ENCODE measurements around the gene PPFIA1. TPM values are rescaled to one million over a fixed set of nuclear protein-coding genes. Genes with fewer than 3 reads are reported as not detected.

The PPFIA1 gene
- total RNA-seq, 5 donors from 2014 or later (not counting 1 experiment from before 2014, with no cell fraction given), result 41.0 to 50.7 (median 49.6) TPM

- H3K4me1 Mint-ChIP-seq, result no peaks in the 10 kb centered on the region
- no peaks in the 10 kb centered on the region for H3K36me3 Mint-ChIP-seq
- Histone ChIP-seq H3K36me3 (ENCODE audit: control insufficient read depth in 2 of 2, extremely low read depth in 1 of 2, insufficient read depth in 1 of 2, low read length in 1 of 2) (no peaks in the 10 kb centered on the region), H3K4me3 (ENCODE audit: control insufficient read depth in 1 of 2, extremely low read depth in 1 of 2, low read length in 1 of 2) (no peak overlapping the region), H3K9me3 (no peaks in the 10 kb centered on the region), H3K27me3 (replicated peaks in 1 of 2; ENCODE audit: control insufficient read depth in 2 of 2, extremely low read depth in 1 of 2, insufficient read depth in 2 of 2, low read length in 1 of 2) (peaks cover 0 to 10% of the 10 kb centered on the region in 2 experiments), H3K4me1 (ENCODE audit: control insufficient read depth in 1 of 2, extremely low read depth in 1 of 2, insufficient read depth in 2 of 2, low read length in 2 of 2) (no peaks in the 10 kb centered on the region), H3K27ac (ENCODE audit: low read length) (no peak overlapping the region)
- DNase-seq (no peak), ATAC-seq (replicated peaks in 1 of 4) (no peak)
- H3K9me3 Mint-ChIP-seq, result no peaks in the 10 kb centered on the region
- no peak overlapping the region for H3K4me3 Mint-ChIP-seq
- CTCF ChIA-PET, result no interaction called here
- peaks cover 0 to 4% of the 10 kb centered on the region in 2 donors for H3K27me3 Mint-ChIP-seq
- 93% methylated on average over 4 of the region's 8 CpGs for WGBS (ENCODE audit: insufficient coverage)
- H3K27ac Mint-ChIP-seq, result no peak overlapping the region
- POLR2A ChIA-PET, result no interaction called here
Observed at GRCh38 chr11:70230151-70230839, 40.2 kb upstream of the PPFIA1 start.

- no peaks in the 10 kb centered on the region for H3K9me3 Mint-ChIP-seq
- Histone ChIP-seq H3K36me3 (ENCODE audit: control insufficient read depth in 2 of 2, extremely low read depth in 1 of 2, insufficient read depth in 1 of 2, low read length in 1 of 2) (no peaks in the 10 kb centered on the region), H3K4me1 (ENCODE audit: control insufficient read depth in 1 of 2, extremely low read depth in 1 of 2, insufficient read depth in 2 of 2, low read length in 2 of 2) (no peaks in the 10 kb centered on the region), H3K4me3 (ENCODE audit: control insufficient read depth in 1 of 2, extremely low read depth in 1 of 2, low read length in 1 of 2) (no peak overlapping the region), H3K9me3 (no peaks in the 10 kb centered on the region), H3K27ac (ENCODE audit: low read length) (no peak overlapping the region), H3K27me3 (replicated peaks in 1 of 2; ENCODE audit: control insufficient read depth in 2 of 2, extremely low read depth in 1 of 2, insufficient read depth in 2 of 2, low read length in 1 of 2) (peaks cover 0 to 10% of the 10 kb centered on the region in 2 experiments)
- ChIA-PET CTCF (no interaction called here), POLR2A (no interaction called here)
- H3K4me1 Mint-ChIP-seq, result no peaks in the 10 kb centered on the region
- 80% methylated on average over 18 of the region's 22 CpGs for WGBS (ENCODE audit: insufficient coverage)
- no peak for DNase-seq
- peaks cover 0 to 4% of the 10 kb centered on the region in 2 donors for H3K27me3 Mint-ChIP-seq
- ATAC-seq (replicated peaks in 1 of 4), result no peak
- H3K27ac Mint-ChIP-seq, result no peak overlapping the region
- H3K36me3 Mint-ChIP-seq, result no peaks in the 10 kb centered on the region
- no peak overlapping the region for H3K4me3 Mint-ChIP-seq
Observed at GRCh38 chr11:70230840-70231710, 39.4 kb upstream of the PPFIA1 start.

DNA sequence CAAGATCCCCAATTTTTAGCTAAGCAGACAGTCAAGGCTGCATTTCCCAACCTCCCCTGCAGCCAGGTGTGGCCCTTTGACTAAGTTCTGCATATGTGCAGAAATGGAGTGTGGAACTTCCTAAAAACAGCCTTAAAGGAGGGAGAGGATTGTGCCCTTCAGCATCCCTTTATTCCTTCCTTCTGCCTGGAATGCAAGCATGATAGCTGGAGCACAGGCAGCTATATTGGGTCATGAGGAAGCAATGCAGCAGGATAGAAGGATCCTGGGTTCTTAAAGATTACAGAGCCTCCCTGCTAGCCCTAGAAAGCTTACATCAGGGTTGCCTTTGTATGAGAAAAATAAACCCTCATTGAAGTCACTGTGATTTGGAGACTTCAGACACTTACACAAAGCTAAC, 37.5 kb upstream of the PPFIA1 start:
- Mint-ChIP-seq H3K36me3 (no peaks in the 10 kb centered on the region), H3K9me3 (no peaks in the 10 kb centered on the region), H3K4me3 (no peak overlapping the region), H3K4me1 (no peaks in the 10 kb centered on the region), H3K27ac (no peak overlapping the region), H3K27me3 (peaks cover 3 to 6% of the 10 kb centered on the region in 2 donors)
- Histone ChIP-seq H3K36me3 (ENCODE audit: control insufficient read depth in 2 of 2, extremely low read depth in 1 of 2, insufficient read depth in 1 of 2, low read length in 1 of 2) (no peaks in the 10 kb centered on the region), H3K4me1 (ENCODE audit: control insufficient read depth in 1 of 2, extremely low read depth in 1 of 2, insufficient read depth in 2 of 2, low read length in 2 of 2) (no peaks in the 10 kb centered on the region), H3K4me3 (ENCODE audit: control insufficient read depth in 1 of 2, extremely low read depth in 1 of 2, low read length in 1 of 2) (no peak overlapping the region), H3K9me3 (no peaks in the 10 kb centered on the region), H3K27me3 (replicated peaks in 1 of 2; ENCODE audit: control insufficient read depth in 2 of 2, extremely low read depth in 1 of 2, insufficient read depth in 2 of 2, low read length in 1 of 2) (peaks cover 0 to 5% of the 10 kb centered on the region in 2 experiments), H3K27ac (ENCODE audit: low read length) (no peak overlapping the region)
- POLR2A ChIA-PET, result interaction anchor here in 1 of 2 donors (0.6 kb wide), 1 partner anchor 35 kb away, joined by 4 read pairs; no protein-coding TSS in a partner anchor
- CTCF ChIA-PET, result no interaction called here
- no peak for ATAC-seq (replicated peaks in 1 of 4)
- DNase-seq, result no peak

GRCh38 chr11:70233511-70233934, 37.0 kb upstream of the PPFIA1 start:
- ChIA-PET CTCF (no interaction called here), POLR2A (interaction anchor here in 1 of 2 donors (0.6 kb wide), 1 partner anchor 34 kb away, joined by 4 read pairs; no protein-coding TSS in a partner anchor)
- DNase-seq, result no peak
- peaks cover 0 to 5% of the 10 kb centered on the region in 2 experiments for H3K27me3 ChIP-seq (replicated peaks in 1 of 2; ENCODE audit: control insufficient read depth in 2 of 2, extremely low read depth in 1 of 2, insufficient read depth in 2 of 2, low read length in 1 of 2)
- no peaks in the 10 kb centered on the region for H3K36me3 ChIP-seq (ENCODE audit: control insufficient read depth in 2 of 2, extremely low read depth in 1 of 2, insufficient read depth in 1 of 2, low read length in 1 of 2)
- Mint-ChIP-seq H3K4me3 (no peak overlapping the region), H3K27me3 (peaks cover 3 to 6% of the 10 kb centered on the region in 2 donors), H3K36me3 (no peaks in the 10 kb centered on the region), H3K27ac (no peak overlapping the region), H3K4me1 (no peaks in the 10 kb centered on the region), H3K9me3 (no peaks in the 10 kb centered on the region)
- H3K4me3 ChIP-seq (ENCODE audit: control insufficient read depth in 1 of 2, extremely low read depth in 1 of 2, low read length in 1 of 2), result no peak overlapping the region
- WGBS (ENCODE audit: insufficient coverage), result 75% methylated on average over 9 of the region's 11 CpGs
- no peaks in the 10 kb centered on the region for H3K9me3 ChIP-seq
- no peak overlapping the region for H3K27ac ChIP-seq (ENCODE audit: low read length)
- H3K4me1 ChIP-seq (ENCODE audit: control insufficient read depth in 1 of 2, extremely low read depth in 1 of 2, insufficient read depth in 2 of 2, low read length in 2 of 2), result no peaks in the 10 kb centered on the region
- ATAC-seq (replicated peaks in 1 of 4), result no peak

DNA sequence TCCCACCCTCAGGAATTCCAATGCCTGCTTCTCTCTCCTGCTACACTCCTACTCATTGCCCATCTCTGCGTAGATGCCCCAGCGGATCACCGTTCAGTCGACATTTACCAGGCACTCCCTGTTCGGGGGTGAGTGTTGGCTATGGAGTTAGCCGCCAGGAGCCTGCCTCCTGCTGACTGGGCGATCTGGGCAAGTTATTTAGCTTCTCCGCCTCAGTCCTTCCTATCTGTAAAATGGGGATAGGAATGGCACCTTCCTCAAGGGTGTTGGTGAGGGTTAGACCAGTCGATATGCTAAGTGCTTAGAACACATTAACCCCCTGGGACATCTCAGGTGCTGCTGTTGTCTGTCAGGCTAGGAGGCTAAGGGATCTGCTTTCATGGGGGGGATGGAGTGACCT, 36.5 kb upstream of the PPFIA1 start:
- DNase-seq (no peak), ATAC-seq (replicated peaks in 1 of 4) (no peak)
- no peak overlapping the region for H3K4me3 ChIP-seq (ENCODE audit: control insufficient read depth in 1 of 2, extremely low read depth in 1 of 2, low read length in 1 of 2)
- H3K27ac Mint-ChIP-seq, result no peak overlapping the region
- no peaks in the 10 kb centered on the region for H3K4me1 ChIP-seq (ENCODE audit: control insufficient read depth in 1 of 2, extremely low read depth in 1 of 2, insufficient read depth in 2 of 2, low read length in 2 of 2)
- H3K9me3 ChIP-seq, result no peaks in the 10 kb centered on the region
- H3K4me3 Mint-ChIP-seq, result no peak overlapping the region
- WGBS (ENCODE audit: insufficient coverage), result no CpG with 5 or more reads among the region's 9 CpGs
- no peaks in the 10 kb centered on the region for H3K36me3 Mint-ChIP-seq
- no peaks in the 10 kb centered on the region for H3K36me3 ChIP-seq (ENCODE audit: control insufficient read depth in 2 of 2, extremely low read depth in 1 of 2, insufficient read depth in 1 of 2, low read length in 1 of 2)
- POLR2A ChIA-PET, result no interaction called here
- H3K4me1 Mint-ChIP-seq, result no peaks in the 10 kb centered on the region
- peaks cover 0 to 5% of the 10 kb centered on the region in 2 experiments for H3K27me3 ChIP-seq (replicated peaks in 1 of 2; ENCODE audit: control insufficient read depth in 2 of 2, extremely low read depth in 1 of 2, insufficient read depth in 2 of 2, low read length in 1 of 2)
- no peak overlapping the region for H3K27ac ChIP-seq (ENCODE audit: low read length)
- peaks cover 3 to 6% of the 10 kb centered on the region in 2 donors for H3K27me3 Mint-ChIP-seq
- CTCF ChIA-PET, result no interaction called here
- H3K9me3 Mint-ChIP-seq, result no peaks in the 10 kb centered on the region

GRCh38 chr11:70240337-70240736, 30.2 kb upstream of the PPFIA1 start:
- peaks cover 14 to 16% of the 10 kb centered on the region in 2 donors for H3K27me3 Mint-ChIP-seq
- CTCF ChIA-PET, result no interaction called here
- no peak overlapping the region for H3K27ac Mint-ChIP-seq
- Histone ChIP-seq H3K27me3 (replicated peaks in 1 of 2; ENCODE audit: control insufficient read depth in 2 of 2, extremely low read depth in 1 of 2, insufficient read depth in 2 of 2, low read length in 1 of 2) (peaks cover 0 to 11% of the 10 kb centered on the region in 2 experiments), H3K9me3 (no peaks in the 10 kb centered on the region), H3K36me3 (ENCODE audit: control insufficient read depth in 2 of 2, extremely low read depth in 1 of 2, insufficient read depth in 1 of 2, low read length in 1 of 2) (no peaks in the 10 kb centered on the region), H3K27ac (ENCODE audit: low read length) (no peak overlapping the region), H3K4me1 (ENCODE audit: control insufficient read depth in 1 of 2, extremely low read depth in 1 of 2, insufficient read depth in 2 of 2, low read length in 2 of 2) (no peaks in the 10 kb centered on the region), H3K4me3 (ENCODE audit: control insufficient read depth in 1 of 2, extremely low read depth in 1 of 2, low read length in 1 of 2) (no peak overlapping the region)
- no peak overlapping the region for H3K4me3 Mint-ChIP-seq
- no peaks in the 10 kb centered on the region for H3K9me3 Mint-ChIP-seq
- DNase-seq, result no peak
- no peaks in the 10 kb centered on the region for H3K4me1 Mint-ChIP-seq
- ATAC-seq (replicated peaks in 1 of 4), result no peak
- POLR2A ChIA-PET, result no interaction called here
- 66% methylated on average over 16 of the region's 16 CpGs for WGBS (ENCODE audit: insufficient coverage)
- H3K36me3 Mint-ChIP-seq, result no peaks in the 10 kb centered on the region
